Ishikawa (cell line): ENCODE results near the gene CNTROB.

Experiments used
- CEBPB ChIP-seq: IDR thresholded peaks from 2 replicates; pipeline ENCODE4 v1.6.1; 2012
- CREB1 ChIP-seq: IDR thresholded peaks from 2 replicates; pipeline ENCODE4 v1.6.1; 2012; ENCODE audit warnings: low read depth
- EGR1 ChIP-seq: IDR thresholded peaks from 2 replicates; pipeline ENCODE4 v1.6.1; 2012
- EP300 ChIP-seq: IDR thresholded peaks from 2 replicates; pipeline ENCODE4 v1.6.1; 2012; ENCODE audit warnings: borderline replicate concordance
- FOXM1 ChIP-seq: IDR thresholded peaks from 2 replicates; pipeline ENCODE4 v1.6.1; 2012; ENCODE audit warnings: low read depth, borderline replicate concordance
- MAX ChIP-seq: IDR thresholded peaks from 2 replicates; pipeline ENCODE4 v1.6.1; 2012
- NFIC ChIP-seq: IDR thresholded peaks from 2 replicates; pipeline ENCODE4 v1.6.1; 2012
- RAD21 ChIP-seq: IDR thresholded peaks from 2 replicates; pipeline ENCODE4 v1.6.1; 2012; ENCODE audit warnings: low read depth
- REST ChIP-seq: IDR thresholded peaks from 2 replicates; pipeline ENCODE4 v1.6.1; 2012; ENCODE audit warnings: low read depth, mild to moderate bottlenecking
- TAF1 ChIP-seq: IDR thresholded peaks from 2 replicates; pipeline ENCODE4 v1.6.1; 2012; ENCODE audit warnings: low read depth, mild to moderate bottlenecking
- TCF12 ChIP-seq: IDR thresholded peaks from 2 replicates; pipeline ENCODE4 v1.6.1; 2012; ENCODE audit warnings: low read depth
- TEAD4 ChIP-seq: IDR thresholded peaks from 2 replicates; pipeline ENCODE4 v1.6.1; 2012
- USF1 ChIP-seq: IDR thresholded peaks from 2 replicates; pipeline ENCODE4 v1.6.1; 2012
- YY1 ChIP-seq: IDR thresholded peaks from 2 replicates; pipeline ENCODE4 v1.6.1; 2012; ENCODE audit warnings: low read depth
- ZBTB7A ChIP-seq: IDR thresholded peaks from 2 replicates; pipeline ENCODE4 v1.6.1; 2012; ENCODE audit warnings: low read depth

The CNTROB gene

GRCh38 chr17:7955414-7956227 lies 23.6 kb downstream of the CNTROB start:
- no peak for TF ChIP-seq USF1
- no peak for TF ChIP-seq TAF1
- TF ChIP-seq ZBTB7A, result no peak
- no peak for TF ChIP-seq CEBPB
- TF ChIP-seq FOXM1, result no peak
- TF ChIP-seq EP300, result no peak
- no peak for TF ChIP-seq NFIC
- no peak for TF ChIP-seq EGR1
- TF ChIP-seq REST, result no peak
- no peak for TF ChIP-seq YY1
- TF ChIP-seq CREB1, result no peak
- no peak for TF ChIP-seq TEAD4
- TF ChIP-seq RAD21, result no peak
- TF ChIP-seq TCF12, result no peak
- TF ChIP-seq MAX, result no peak

- no peak for TF ChIP-seq ZBTB7A
- no peak for TF ChIP-seq FOXM1
- TF ChIP-seq TCF12, result no peak
- TF ChIP-seq CREB1, result no peak
- no peak for TF ChIP-seq MAX
- TF ChIP-seq EP300, result no peak
- TF ChIP-seq RAD21, result no peak
- no peak for TF ChIP-seq YY1
- TF ChIP-seq NFIC, result no peak
- no peak for TF ChIP-seq CEBPB
- TF ChIP-seq EGR1, result no peak
- no peak for TF ChIP-seq REST
- no peak for TF ChIP-seq TEAD4
- no peak for TF ChIP-seq TAF1
- TF ChIP-seq USF1, result no peak
These were observed 24.4 kb downstream of the CNTROB start for GRCh38 chr17:7956228-7956965.

GRCh38 chr17:7959503-7960253 lies 27.7 kb downstream of the CNTROB start:
- TF ChIP-seq RAD21 (no peak), YY1 (no peak), ZBTB7A (no peak)

GRCh38 chr17:7961421-7961820 lies 29.4 kb downstream of the CNTROB start:
- no peak for TF ChIP-seq NFIC
- TF ChIP-seq TAF1, result no peak

- TF ChIP-seq RAD21, result no peak
- TF ChIP-seq TCF12, result no peak
- TF ChIP-seq EGR1, result no peak
- TF ChIP-seq REST, result no peak
- TF ChIP-seq CEBPB, result no peak
- TF ChIP-seq TEAD4, result no peak
- no peak for TF ChIP-seq ZBTB7A
- no peak for TF ChIP-seq USF1
- no peak for TF ChIP-seq EP300
- no peak for TF ChIP-seq NFIC
- TF ChIP-seq YY1, result no peak
- no peak for TF ChIP-seq MAX
- no peak for TF ChIP-seq TAF1
- TF ChIP-seq FOXM1, result no peak
- TF ChIP-seq CREB1, result no peak
These were observed 35.7 kb downstream of the CNTROB start for GRCh38 chr17:7967751-7968150.
